GM21619 (cell line): Measurements from ENCODE around the gene ICOS.

ENCODE experiments used
- ATAC-seq: cut with Tn5 transposase; IDR thresholded peaks from one replicate; pipeline ENCODE4 v1.9.1; 2021; ENCODE audit not compliant: unreplicated experiment

ICOS gene, protein sequence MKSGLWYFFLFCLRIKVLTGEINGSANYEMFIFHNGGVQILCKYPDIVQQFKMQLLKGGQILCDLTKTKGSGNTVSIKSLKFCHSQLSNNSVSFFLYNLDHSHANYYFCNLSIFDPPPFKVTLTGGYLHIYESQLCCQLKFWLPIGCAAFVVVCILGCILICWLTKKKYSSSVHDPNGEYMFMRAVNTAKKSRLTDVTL

DNA sequence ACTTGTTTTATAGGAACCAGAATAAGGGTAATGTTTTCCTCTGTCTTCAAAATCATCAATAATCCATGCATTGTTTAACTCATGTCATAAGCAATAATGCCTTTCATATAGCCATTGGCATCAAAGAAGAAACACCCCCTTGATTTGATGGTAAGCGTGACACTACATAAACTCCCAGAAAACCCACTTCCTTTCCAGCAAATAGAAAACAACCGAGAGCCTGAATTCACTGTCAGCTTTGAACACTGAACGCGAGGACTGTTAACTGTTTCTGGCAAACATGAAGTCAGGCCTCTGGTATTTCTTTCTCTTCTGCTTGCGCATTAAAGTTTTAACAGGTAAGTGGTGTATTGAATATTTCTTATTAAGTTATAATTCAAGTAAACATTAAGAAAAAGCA, at the start of gene ICOS:
TSS of gene ICOS (plus strand) at position 229 of the 400 bp plus-strand sequence. CDS start at position 281, 52 bp downstream.
- no peak for ATAC-seq

DNA sequence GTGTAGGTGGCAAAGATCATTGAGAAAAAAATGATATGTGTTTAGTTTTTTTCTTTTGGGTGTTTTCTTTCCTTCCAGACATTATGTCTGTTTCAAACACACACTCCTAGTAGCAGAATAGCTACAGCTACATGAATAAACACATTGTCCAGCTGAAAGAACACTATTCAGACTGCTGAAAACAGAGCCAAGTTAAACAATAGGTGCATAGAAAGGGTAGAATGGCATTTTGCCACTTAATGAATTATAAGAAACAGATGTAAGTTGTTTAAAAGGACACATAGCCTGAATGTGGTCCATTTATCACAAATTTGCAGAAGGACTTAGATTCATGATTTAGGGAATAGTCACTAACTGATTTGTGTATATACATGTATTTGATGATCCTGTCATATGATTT, 48.9 kb upstream of the ICOS start:
- no peak for ATAC-seq

DNA sequence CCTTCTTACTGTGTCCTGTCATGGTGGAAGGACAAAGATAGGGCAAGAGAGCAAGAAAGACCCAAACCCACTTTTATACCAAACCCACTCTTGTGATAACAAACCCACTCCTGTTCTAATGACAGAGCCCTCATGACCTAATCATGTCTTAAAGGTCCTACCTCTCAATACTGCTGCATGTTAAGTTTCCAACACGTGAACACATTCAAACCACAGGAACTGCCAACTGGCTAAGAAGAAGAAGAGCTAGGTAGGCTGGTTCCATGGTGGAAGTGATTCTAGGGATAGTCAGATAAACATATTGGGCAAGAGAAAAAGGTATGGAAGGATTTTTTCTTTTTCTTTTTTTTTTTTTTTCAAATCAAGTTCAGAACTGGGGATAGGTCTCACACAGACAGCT, 47.0 kb upstream of the ICOS start:
- ATAC-seq: no peak

DNA sequence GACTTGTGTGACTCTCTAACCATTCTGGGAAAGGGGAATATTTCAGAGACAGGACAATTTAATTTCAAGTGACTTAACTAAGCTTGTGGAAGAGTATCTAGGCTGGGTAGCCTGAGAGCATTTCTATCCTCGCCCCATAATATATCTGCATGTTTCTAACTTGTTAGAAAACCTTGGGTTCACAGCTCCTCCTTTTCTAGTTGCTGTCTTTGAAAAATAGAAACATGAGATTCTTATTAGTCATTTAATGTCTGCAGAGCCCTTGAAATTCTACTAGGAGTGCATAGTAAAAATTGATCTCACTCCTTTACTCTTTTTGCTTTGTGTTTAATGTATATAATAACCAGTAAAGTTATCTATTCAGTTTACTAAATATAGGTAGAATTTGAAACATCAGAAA, 46.6 kb upstream of the ICOS start:
- no peak for ATAC-seq

DNA sequence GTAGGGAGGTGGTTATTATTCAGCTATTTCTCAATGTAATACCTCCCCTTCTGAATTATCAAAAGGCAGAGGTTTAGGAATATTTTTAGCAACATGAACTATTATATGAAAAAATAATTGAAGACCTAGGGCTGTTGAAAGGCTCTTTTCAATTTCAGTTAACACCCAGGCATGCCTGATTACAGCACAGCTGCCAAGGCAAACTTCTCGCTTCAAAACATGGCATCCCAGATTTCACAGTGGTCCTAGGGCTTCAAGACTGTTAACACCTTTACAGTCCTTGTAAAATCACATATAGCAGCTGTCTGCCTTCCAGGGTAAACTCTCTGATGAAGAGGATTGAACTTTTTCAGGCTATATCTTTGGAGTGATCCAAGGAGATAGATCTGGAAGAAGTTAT, 45.8 kb upstream of the ICOS start:
- ATAC-seq: no peak

DNA sequence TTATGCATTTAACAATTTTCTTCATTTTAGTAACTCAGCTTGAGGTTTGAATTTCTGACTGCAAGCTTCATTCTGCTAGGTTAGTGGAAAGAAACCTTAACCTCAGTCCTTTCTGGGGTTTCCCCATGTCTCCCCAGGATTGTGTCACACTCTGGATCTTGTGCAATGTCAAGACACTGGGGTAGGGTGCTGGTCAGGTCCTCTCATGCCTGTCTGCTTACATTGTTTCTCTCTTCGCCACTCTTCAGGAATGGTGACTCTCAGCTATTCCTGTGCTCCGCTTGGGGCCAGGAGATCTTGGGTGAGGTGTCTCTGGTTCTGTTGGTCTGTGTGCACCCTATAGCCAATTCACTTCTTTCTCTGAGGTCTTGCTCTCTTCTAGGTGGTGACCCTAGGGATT, 45.1 kb upstream of the ICOS start:
- ATAC-seq: no peak

DNA sequence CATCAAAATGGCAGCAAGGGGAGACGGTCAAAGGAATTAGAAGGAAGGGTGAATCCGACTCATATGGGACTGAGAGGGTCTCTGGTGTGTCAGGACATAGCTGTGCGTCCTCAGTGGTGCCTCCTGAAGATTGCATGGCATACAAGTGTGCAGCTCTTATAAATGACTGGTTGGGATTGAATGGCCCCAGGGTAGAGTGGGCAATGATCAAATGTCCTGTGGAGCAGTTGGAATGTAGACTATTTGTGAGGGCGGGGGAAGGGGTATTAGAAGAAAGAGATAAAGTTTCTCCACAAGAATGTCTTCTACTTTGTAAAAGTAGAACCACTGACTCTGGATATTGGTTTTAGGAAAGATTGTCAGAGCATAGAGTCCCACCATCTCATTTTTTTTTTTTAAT, 44.4 kb upstream of the ICOS start:
- ATAC-seq: no peak

DNA sequence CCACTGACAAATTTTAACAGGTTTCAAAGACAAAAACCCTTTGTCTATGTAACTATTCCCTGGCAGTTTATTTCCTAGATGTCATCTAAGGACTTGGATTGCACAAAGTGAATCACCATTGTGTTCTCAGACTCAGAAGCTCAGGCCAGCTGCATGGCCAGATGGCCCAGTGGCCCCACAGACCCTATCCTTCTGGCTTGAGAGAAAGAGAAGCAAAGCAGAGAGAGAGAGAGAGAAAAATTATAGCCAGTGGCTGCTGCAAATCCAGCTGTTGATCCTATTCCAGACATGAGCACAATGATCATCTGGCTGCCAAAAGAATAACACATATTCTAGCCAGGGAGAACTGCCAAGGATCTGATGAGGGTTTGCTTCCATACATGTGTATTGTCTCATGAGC, 43.2 kb upstream of the ICOS start:
- ATAC-seq: no peak

DNA sequence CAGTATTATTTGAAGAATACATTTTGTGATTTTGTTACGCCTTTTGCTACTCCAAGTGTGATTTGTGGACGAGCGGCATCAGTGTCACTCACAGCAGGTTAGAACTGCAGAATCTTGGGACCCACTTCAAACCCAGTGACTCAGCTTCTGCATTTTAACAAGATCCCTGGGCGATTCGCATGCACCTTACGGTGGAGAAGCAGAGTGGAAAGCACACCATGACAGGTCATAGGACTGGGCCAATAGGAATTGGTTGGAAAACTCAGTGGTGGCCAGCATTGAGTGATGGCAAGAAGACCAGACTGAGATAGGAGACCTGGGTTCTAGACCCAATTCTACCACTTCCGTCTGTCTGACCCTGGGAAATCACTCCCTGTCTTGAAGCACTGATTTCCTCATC, 42.7 kb upstream of the ICOS start:
- ATAC-seq: no peak

DNA sequence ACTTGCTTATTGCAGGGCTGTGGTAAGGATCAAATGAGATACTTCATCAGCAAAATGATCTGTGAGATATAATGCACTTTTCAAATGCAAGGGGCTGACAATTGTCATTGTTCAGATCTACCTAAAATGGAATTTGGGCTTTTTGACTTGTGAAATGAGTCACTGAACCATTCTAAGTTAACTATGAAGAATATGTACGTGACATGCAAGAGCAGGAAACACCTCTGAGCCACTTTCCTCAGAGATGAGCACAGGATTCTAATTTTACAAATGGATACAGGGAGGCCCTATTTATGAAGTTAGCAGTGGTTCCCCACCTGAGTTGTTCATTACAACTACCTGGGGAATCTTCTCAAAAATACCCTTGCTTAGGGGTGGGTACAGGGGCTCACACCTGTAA, 42.3 kb upstream of the ICOS start:
- ATAC-seq: no peak

DNA sequence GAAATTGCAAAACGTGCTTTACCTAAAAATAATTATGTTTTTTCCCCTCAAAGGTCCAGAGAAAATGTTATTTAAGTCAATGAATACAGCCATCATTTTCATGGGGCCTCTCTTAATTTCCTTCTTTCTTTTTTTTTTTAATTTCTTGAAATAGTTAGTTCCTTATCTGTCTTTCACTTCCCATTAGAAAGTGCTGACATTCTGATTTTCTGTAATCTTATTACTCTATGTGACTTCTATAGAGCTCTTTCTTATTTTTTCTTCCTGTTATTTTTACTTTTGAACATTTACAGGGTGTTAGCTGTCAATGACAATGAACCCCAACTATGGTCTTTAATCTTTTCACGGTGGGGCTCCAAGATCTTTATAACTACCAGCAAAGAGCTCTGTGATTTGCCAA, 39.0 kb upstream of the ICOS start:
- no peak for ATAC-seq

DNA sequence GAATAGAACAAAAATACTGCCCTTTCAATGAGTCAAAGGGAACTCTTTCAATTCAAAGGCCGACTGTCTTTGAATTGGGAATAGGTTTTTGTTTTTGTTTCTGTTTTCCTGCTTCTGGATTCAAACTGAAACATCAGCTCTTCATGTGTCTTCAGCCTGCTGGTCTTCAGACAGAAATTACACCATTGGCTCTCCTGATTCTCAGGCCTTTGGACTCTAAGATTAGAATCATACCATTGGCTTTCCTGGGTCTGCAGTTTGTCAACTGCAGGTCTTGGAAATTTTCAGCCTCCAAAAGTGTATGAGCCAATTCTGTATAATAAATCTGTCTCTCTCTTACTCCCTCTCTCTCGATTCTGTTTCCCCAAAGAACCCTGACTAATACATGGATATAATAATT, 37.9 kb upstream of the ICOS start:
- no peak for ATAC-seq

DNA sequence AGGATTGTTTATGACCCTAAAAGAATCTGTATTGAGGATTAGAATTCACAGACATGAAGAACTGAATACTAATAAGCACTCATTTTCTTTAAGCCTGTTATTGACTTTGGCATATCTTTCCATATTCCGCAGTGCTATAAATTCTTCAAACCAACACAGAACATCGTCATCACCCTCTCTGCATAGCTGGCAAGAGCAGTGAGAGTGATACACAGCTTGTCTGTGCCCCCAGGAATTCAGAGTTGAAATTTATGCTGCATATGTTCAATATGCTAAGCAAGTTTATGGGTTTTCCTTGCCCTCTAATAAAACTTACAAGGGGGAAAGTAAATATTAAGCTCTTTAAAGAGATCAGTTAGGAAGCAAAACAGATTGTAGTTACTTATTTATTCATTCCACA, 36.3 kb upstream of the ICOS start:
- ATAC-seq: no peak

DNA sequence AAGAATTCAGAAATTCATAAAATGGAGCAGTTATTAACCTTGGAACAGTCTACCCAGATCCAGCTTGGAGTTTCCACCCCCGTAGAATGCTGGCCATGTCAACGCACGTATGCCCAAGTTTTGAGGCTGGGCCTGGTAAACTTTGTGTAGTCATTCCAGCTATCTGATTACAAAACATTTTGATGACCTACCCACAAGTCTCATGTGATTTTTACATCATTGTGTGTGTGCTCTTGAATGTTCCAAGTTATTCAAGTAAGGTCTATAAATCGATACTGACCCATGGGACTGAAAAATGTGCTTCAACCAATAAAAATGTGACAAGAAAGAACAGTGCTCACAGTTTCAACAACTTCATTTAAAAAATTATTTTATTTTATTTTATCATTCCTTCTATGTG, 32.5 kb upstream of the ICOS start:
- ATAC-seq: no peak

DNA sequence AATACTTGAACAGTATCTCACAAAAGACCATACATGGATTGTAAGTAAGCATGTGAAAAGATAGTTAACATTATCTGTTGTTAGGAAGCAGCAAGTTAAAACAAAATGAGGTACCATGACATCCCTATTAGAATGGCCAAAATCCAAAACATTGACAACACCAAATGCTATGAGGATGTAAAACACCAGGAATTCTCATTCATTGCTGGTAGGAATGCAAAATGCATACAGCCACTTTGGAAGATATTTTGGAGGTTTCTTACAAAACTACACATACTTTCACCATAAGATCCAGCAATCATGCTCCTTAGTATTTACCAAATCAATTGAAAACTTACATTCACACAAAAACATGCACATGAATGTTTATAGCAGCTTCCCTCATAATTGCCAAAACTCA, 30.9 kb upstream of the ICOS start:
- ATAC-seq: no peak

DNA sequence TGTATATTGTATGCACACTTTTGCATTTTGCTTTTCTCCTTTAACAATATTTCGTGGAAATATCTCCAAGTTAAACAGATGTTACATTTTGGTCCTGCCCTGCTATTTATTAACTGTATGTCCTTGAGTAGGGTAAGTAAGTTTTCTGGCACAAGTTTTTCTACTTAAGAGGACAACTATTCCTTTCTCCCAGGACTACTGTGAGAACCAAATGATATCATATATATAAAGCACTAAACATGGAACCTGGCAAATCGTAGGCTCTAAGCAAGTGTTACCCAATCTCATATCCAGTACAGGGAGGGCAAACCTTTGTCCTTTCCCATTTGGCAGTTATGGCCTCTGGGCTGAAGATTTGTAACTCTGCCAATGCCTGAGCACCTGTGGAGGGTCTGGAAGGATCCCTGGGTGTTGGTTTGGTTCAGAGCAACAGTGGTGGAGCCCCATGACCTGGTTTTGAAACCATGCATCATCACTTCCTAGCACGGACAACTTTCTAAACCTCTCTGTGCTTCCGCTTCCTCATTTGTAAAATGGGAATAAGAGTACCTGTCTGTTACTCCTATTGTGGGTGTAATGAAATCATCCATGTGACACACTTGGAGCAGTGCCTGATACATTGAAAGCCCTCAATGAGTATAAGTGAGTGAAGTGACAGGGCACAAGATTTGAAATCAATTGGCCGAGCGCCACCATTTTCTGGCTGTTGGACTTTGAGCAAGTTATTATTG, 28.3 kb upstream of the ICOS start:
- ATAC-seq: no peak

DNA sequence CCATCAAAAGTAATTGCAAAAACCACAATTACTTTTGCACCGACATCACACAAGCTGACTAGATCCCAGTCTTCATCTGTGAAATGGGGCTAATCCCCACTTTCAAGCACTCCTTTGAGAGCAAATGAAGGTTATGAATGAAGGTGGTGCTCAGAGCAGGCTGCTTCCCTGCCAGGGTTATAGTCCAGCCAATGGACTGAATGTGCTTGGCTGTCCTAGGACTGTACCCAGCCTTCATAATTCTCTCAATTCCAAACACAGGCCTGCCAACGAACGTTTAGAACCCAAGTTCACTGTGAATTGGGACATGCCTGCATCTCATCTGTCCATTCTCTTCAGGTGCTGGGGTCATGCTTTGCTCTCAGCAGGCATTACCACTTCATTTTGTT, 27.8 kb upstream of the ICOS start:
- no peak for ATAC-seq

DNA sequence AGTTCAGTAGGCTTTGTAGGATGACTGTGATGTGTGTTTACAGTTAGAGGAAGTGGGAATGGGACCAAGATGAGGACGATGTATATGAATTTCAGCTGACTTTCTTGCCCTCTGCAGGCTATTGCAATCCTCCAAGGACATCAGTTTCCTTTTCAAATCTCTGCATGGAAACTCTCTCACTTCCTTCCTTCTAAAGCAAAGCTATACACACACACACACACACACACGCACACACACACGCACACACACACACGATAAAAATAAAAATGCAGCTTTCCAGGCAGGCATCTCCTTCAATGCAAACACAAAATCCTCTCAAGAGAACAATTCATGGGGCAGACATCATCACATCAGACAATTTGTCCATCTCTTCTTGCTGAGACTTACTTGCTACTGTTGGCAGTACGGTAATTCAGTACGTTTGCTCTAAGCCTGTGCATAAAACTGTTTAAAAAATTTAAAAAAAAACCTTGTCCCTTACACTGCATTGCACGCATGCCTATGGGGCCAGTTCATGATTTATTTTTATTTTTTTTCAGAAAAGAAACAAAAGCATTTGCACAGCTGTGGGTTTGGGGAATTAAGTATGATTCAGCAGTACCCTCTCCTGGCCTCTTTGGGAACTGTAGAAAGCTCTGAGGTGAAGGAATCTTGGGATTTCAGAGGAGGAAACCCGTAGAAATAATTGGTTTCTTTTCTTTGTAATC, 27.1 kb upstream of the ICOS start:
- no peak for ATAC-seq

DNA sequence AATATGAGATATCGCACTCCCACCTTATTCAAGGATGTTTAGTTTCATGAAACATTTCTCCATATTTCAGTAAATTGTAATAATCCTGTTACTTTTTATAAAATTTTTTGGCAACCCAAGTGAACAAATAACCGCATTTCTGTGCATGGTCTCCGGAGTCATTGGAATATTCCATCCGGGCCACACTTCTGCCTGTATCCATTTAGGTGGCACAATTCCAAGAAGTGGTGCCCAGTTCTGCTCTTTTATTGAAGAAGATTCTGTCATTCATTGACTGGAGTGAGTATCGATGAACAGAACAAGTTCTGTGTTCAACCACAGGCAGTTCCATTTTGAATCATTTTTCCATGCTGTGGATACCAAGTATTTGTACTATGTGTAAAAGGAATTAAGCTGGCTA, 26.6 kb upstream of the ICOS start:
- ATAC-seq: no peak

DNA sequence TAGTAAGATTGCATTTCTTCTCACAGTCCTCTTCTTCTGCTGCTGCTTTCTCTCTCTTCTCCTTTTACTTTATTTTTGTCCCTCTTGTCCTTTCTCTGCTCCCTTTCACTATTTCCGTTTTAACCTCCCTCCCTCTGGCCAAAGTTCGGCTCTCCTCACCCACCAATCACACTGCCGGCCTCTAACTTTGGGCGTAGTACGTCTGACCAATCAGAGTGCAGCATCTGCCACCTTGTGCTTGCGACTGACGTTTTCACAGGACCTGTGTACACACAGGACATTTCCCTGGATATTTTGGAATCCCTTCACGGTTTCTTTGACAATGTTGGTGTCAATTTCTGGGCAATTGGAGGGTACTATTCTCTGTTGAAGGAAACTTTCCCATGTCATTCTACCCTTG, 22.6 kb upstream of the ICOS start:
- no peak for ATAC-seq

DNA sequence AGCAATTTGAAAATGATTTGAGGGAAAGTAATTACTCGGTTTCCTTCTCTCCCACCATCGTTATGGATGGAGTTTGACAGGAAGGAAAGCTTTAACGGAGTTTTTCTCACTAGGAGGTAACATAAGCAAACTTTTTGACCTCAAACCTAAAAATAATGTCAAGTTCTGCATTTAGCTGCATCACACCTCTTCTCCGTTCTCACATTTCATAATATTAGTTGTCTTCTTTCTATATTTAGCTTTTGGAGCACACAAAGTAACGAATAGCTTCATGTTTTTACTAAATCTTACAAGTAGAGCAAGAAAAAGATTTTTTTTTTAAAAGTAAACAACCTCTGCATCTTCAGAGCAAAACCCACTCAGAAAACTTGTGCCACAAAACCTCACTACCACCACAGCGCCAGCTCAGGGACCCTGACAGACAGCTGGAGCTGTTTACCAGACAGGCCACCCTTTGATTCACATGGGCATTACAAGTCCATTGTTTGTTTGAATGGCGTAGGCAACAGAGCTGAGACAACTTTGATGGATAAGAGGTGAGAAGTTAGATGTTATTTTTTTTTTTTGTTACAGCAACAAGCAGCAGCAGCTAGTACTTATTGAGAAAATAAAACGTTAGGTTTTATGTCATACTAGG, 21.9 kb upstream of the ICOS start:
- no peak for ATAC-seq

DNA sequence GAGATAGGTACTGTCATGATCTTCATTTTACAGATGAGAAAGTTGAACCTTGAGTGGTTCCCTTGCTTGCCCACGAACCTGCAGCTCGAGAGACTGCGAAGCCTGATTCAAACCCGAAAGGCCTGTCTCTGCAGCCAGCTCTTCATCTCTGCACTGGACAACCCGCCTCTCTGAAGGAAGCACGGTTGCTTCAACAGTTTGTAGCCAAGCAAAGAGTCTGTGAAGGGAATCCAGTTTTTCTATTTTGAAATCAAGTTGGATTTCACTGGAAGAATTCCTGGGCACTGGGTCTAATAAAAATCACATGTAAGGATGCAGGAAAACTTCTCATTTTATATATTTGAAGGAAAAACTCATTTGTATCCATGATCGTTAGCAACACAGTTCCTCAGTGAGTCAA, 21.3 kb upstream of the ICOS start:
- no peak for ATAC-seq
